Measurements from ENCODE around the gene KDF1. TPM values are rescaled to one million over a fixed set of nuclear protein-coding genes. Genes with fewer than 3 reads are reported as not detected.

The KDF1 gene
- total and polyA plus RNA-seq, 2 of the 13 experiments (the other 11 are each of a cell fraction or from before 2014, with no cell fraction given), result 1.9 to 4.9 TPM

DNA sequence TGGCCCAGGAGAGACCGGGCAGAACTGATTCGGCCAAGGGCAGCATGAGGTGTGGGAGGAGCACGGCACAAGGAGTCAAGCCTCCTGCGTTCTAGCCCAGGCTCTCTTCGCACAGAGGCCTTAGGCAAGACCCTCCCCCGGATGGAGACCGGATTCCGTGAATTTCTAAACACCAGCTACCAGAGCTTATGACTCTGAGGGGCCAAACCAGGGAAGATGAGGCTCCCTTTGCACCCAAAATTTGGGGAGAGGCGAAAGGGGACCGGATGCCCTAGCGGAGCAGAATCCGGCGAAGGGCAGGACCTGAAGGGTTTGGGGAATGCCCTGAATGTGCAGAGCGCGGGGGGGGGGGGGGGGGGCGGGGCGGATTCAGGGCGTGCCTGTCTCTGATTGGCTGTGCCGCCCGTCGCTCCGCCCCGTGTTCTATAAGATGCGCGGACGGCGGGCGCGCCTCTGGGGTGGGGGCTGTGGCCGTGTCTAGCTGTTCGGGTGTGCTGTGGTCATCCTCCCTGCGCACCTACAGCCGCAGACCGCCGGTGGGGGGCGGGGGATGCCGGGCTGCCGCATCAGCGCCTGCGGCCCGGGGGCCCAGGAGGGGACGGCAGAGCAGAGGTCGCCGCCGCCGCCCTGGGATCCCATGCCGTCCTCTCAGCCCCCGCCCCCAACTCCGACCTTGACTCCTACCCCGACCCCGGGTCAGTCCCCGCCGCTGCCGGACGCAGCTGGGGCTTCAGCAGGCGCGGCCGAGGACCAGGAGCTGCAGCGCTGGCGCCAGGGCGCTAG, 33.2 kb upstream of the KDF1 start, which contains the start of gene TRNP1 (continued):
- TF ChIP-seq, protein P1, sequence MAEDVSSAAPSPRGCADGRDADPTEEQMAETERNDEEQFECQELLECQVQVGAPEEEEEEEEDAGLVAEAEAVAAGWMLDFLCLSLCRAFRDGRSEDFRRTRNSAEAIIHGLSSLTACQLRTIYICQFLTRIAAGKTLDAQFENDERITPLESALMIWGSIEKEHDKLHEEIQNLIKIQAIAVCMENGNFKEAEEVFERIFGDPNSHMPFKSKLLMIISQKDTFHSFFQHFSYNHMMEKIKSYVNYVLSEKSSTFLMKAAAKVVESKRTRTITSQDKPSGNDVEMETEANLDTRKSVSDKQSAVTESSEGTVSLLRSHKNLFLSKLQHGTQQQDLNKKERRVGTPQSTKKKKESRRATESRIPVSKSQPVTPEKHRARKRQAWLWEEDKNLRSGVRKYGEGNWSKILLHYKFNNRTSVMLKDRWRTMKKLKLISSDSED (CRISPR knock-in tag; IDR thresholded peaks at IDR 0.05), result no peak
- peak in 1 of 2 experiments; percentile 97; a peak in 2 of 4 replicates for TF ChIP-seq POLR2A (IDR thresholded peaks at IDR 0.05; ENCODE audit: insufficient read depth in 1 of 2, low read depth in 2 of 2, low read length in 2 of 2)
- peak; percentile 95; the same call in 1 of the 2 replicates for TF ChIP-seq ZMAT3 (CRISPR knock-in tag; conservative IDR thresholded peaks at IDR 0.05)
- TF ChIP-seq ARNT (IDR thresholded peaks at IDR 0.05), result no peak
- TF ChIP-seq ZNF7 (CRISPR knock-in tag; IDR thresholded peaks at IDR 0.05), result no peak
- TF ChIP-seq, protein P2, sequence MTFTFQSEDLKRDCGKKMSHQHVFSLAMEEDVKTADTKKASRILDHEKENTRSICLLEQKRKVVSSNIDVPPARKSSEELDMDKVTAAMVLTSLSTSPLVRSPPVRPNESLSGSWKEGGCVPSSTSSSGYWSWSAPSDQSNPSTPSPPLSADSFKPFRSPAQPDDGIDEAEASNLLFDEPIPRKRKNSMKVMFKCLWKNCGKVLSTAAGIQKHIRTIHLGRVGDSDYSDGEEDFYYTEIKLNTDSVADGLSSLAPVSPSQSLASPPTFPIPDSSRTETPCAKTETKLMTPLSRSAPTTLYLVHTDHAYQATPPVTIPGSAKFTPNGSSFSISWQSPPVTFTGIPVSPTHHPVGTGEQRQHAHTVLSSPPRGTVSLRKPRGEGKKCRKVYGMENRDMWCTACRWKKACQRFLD (CRISPR knock-in tag; IDR thresholded peaks at IDR 0.05; ENCODE audit: borderline replicate concordance), result peak; percentile 13; the same call in 1 of the 2 replicates
- TF ChIP-seq ZNF337 (CRISPR knock-in tag; IDR thresholded peaks at IDR 0.05; ENCODE audit: borderline replicate concordance, low read depth), result 0 out of 2 replicates have a peak, but pooled peaks have one; percentile 55
- TF ChIP-seq, protein P3, sequence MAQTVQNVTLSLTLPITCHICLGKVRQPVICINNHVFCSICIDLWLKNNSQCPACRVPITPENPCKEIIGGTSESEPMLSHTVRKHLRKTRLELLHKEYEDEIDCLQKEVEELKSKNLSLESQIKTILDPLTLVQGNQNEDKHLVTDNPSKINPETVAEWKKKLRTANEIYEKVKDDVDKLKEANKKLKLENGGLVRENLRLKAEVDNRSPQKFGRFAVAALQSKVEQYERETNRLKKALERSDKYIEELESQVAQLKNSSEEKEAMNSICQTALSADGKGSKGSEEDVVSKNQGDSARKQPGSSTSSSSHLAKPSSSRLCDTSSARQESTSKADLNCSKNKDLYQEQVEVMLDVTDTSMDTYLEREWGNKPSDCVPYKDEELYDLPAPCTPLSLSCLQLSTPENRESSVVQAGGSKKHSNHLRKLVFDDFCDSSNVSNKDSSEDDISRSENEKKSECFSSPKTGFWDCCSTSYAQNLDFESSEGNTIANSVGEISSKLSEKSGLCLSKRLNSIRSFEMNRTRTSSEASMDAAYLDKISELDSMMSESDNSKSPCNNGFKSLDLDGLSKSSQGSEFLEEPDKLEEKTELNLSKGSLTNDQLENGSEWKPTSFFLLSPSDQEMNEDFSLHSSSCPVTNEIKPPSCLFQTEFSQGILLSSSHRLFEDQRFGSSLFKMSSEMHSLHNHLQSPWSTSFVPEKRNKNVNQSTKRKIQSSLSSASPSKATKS (CRISPR knock-in tag; IDR thresholded peaks at IDR 0.05), result no peak; the same call in 1 of the 2 replicates
- TF ChIP-seq MEIS1 (CRISPR knock-in tag; IDR thresholded peaks at IDR 0.05; ENCODE audit: borderline replicate concordance), result no peak
- peak; percentile 98 for TF ChIP-seq PCBP1 (IDR thresholded peaks at IDR 0.05; ENCODE audit: borderline replicate concordance, low read depth, low read length)
- TF ChIP-seq FOXP1 (IDR thresholded peaks at IDR 0.05), result no peak
- TF ChIP-seq FOXP1 (CRISPR knock-in tag; IDR thresholded peaks at IDR 0.05), result peak; percentile 37; the same call in 1 of the 2 replicates
- TF ChIP-seq, protein P4, sequence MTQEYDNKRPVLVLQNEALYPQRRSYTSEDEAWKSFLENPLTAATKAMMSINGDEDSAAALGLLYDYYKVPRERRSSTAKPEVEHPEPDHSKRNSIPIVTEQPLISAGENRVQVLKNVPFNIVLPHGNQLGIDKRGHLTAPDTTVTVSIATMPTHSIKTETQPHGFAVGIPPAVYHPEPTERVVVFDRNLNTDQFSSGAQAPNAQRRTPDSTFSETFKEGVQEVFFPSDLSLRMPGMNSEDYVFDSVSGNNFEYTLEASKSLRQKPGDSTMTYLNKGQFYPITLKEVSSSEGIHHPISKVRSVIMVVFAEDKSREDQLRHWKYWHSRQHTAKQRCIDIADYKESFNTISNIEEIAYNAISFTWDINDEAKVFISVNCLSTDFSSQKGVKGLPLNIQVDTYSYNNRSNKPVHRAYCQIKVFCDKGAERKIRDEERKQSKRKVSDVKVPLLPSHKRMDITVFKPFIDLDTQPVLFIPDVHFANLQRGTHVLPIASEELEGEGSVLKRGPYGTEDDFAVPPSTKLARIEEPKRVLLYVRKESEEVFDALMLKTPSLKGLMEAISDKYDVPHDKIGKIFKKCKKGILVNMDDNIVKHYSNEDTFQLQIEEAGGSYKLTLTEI (CRISPR knock-in tag; conservative IDR thresholded peaks at IDR 0.05), result no peak
- TF ChIP-seq, protein P5, sequence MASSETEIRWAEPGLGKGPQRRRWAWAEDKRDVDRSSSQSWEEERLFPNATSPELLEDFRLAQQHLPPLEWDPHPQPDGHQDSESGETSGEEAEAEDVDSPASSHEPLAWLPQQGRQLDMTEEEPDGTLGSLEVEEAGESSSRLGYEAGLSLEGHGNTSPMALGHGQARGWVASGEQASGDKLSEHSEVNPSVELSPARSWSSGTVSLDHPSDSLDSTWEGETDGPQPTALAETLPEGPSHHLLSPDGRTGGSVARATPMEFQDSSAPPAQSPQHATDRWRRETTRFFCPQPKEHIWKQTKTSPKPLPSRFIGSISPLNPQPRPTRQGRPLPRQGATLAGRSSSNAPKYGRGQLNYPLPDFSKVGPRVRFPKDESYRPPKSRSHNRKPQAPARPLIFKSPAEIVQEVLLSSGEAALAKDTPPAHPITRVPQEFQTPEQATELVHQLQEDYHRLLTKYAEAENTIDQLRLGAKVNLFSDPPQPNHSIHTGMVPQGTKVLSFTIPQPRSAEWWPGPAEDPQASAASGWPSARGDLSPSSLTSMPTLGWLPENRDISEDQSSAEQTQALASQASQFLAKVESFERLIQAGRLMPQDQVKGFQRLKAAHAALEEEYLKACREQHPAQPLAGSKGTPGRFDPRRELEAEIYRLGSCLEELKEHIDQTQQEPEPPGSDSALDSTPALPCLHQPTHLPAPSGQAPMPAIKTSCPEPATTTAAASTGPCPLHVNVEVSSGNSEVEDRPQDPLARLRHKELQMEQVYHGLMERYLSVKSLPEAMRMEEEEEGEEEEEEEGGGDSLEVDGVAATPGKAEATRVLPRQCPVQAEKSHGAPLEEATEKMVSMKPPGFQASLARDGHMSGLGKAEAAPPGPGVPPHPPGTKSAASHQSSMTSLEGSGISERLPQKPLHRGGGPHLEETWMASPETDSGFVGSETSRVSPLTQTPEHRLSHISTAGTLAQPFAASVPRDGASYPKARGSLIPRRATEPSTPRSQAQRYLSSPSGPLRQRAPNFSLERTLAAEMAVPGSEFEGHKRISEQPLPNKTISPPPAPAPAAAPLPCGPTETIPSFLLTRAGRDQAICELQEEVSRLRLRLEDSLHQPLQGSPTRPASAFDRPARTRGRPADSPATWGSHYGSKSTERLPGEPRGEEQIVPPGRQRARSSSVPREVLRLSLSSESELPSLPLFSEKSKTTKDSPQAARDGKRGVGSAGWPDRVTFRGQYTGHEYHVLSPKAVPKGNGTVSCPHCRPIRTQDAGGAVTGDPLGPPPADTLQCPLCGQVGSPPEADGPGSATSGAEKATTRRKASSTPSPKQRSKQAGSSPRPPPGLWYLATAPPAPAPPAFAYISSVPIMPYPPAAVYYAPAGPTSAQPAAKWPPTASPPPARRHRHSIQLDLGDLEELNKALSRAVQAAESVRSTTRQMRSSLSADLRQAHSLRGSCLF (CRISPR knock-in tag; IDR thresholded peaks at IDR 0.05; ENCODE audit: borderline replicate concordance), result 0 out of 2 replicates have a peak, but pooled peaks have one; percentile 50
